GM21381 (cell line): ENCODE data around the gene GPR161.

Source experiments
- ATAC-seq: cut with Tn5 transposase; IDR thresholded peaks from one replicate; pipeline ENCODE4 v1.9.1; 2021; ENCODE audit warnings: mild to moderate bottlenecking, moderate library complexity; ENCODE audit not compliant: unreplicated experiment

GPR161 gene

GRCh38 chr1:168112673-168113305, 23.9 kb downstream of the GPR161 start:
- ATAC-seq: no peak

GRCh38 chr1:168110896-168111545, 25.7 kb downstream of the GPR161 start:
- ATAC-seq: no peak

DNA sequence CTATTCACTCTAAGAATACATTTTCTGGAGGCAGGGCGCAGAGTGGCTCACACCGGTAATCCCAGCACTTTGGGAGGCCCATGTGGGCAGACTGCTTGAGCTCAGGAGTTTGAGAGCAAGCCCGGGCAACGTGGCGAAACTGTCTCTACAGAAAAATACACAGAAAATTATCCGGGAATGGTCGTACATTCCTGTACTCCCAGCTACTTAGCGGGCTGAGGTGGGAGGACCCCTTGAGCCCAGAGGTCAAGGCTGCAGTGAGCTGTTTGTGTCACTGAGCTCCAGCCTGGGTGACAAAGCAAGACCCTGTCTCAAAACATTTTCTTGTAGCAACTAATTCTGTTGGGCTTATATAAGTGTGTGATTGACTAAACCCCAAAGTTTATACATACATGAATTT, 30.5 kb downstream of the GPR161 start:
- no peak for ATAC-seq

GRCh38 chr1:168105846-168106245, 30.9 kb downstream of the GPR161 start:
- no peak for ATAC-seq

DNA sequence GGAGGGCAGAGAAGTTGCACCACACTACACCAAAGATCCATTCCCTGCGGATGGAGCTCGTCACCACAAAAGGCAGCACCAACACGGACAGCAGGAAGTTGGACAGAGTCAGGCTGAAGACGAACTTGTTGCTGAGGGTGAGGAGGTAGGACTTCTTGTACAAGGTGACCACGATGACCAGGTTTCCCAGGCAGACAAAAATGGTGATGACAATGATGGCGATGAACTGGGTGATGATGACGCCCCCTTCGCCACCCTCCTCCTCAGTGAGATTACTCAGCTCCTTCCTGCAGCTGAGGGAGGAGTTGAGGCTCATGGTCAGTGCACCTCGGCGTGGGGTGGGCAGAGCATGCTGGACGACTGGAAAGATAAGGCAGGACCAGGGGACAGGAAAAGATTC, 32.2 kb downstream of the GPR161 start:
- ATAC-seq: no peak

- ATAC-seq: no peak
These were observed 34.2 kb downstream of the GPR161 start for GRCh38 chr1:168102487-168102886.

DNA sequence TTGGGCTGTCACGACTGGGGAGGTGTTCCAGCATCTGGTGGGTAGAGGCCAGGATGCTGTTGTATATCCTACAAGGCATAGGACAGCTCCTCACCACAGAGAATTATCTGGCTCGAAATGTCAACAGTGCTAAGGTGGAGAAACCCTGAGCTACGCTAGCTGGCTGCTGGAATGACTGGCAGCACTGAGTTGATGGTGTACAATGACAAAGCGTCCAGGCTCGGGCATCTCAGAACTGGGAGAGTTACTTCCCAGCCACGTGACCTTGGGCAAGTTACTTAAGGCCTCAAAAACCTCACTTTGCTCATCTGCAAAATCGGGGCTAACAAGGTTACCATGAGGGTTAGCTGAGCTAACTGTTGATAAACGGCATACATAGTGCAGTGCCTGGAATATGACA, 35.4 kb downstream of the GPR161 start:
- no peak for ATAC-seq

DNA sequence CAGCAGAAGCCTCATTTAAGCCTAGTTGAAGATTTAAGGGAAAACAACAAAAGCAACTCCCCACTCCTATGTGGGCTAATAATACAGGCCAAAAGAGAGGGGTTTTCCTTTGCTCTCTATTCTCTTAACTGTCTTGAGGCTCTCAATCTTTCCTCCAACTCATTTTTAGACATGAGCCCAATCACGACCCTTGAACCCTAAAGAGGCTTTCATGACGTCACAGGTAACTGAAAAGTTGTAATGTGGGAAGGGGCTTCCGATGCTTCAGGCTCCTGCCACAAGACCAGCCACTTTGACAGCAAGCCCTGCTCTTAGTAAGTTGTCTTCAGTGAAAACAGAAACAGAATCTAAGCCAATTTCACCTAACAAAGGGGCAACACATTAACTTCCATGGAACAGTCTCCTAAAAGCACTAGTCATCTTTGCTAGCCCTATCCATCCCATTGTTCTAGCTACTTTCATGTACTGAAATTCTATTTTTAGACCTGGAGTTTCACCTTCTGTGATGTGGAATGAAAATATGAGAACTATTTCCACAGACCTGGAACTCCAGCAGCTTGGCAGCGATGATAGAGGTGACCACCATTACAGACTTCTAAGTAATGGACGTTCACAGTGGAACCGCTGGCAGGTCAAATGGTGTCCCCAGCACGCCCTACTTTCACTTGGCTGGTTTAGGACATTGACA, 36.3 kb downstream of the GPR161 start:
- ATAC-seq: no peak

- no peak for ATAC-seq
These were observed 37.4 kb downstream of the GPR161 start for GRCh38 chr1:168099337-168099801.

DNA sequence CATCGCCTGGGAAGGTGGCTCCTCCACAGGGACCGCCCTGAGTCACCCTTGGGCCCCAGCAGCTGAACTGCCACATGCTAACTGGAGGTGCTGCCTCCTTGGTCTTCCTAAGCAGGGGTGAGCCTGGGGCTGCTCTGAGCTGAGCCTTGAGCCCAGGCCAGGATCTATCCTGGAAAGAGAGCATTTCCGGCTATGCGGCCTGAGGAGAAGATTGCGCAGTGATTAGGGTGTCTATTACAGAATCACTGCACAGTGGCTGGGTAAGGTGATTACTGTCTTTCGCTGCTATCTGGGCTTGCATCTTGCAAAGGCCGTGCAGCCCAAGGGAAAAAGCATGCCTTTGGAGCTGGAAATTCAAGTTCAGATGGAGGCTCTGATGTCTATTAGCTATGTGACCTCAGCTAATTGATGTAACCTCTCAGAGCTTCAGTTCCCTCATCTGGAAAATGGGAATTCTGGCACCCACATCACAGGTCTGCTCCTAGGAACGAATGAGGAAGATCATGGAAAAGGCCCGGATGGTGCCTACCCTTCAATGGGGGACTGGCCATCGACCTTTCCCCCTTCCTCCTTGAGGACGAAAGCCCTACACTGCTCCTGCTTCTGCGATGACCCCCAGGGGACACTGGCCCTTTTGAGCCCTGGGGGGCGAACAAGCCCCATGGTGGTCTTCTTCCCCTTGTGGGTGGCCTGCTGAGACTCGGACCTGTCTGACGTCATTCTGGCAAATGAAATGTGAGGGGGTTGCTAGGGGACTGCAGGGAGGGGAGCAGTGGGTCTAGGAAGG, 38.0 kb downstream of the GPR161 start:
- no peak for ATAC-seq

DNA sequence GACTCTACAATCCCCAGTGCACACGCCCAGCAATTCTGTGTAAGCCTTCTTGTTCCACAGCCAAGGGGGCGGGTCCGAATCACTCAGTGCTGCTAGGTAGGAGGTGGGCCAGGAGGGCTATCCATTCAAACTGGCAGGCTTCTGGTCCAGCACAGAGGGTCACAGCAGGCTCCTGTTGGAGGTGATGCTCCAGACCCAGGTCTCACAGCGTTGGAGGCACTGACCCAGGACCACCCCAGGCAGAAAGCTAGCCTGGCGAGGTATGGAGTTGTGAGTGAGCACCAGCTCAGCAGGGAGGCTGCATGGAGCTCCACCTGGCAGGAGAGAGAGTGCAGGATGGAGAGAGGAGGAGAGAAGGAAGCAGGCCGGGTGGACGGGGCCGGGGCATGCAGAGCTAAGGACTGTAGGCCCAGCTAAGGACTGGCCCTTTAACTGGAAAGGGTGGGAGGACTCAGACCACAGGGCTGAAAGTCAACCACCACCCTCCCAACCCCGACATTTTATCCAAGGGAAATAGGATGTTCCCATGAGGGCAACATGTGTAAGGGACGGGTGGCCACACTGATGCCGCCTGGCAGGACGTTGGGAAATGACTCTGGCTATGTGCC, 38.7 kb downstream of the GPR161 start:
- ATAC-seq: no peak

- no peak for ATAC-seq
These were observed 40.2 kb downstream of the GPR161 start for GRCh38 chr1:168096296-168097165.

GRCh38 chr1:168095476-168095875, 41.3 kb downstream of the GPR161 start:
- no peak for ATAC-seq

DNA sequence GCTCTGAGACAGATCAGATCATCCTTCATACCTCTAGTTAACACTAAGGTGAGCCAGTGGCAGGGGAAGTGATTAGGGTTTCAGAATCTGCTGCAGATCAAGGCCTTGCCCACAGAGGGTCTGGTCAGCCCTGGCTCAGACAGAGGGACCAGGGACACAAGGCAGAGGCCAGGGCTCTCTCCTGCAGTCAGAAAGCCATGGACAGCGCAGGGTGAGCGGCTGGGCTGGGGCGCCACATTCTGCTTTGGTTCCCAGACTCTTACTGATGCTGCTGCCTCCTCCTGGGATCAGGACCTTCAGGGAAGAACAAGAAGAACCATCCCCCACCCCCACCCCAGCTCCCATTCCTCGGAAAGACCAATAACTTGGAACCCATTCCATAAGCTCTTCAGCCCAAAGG, 43.1 kb downstream of the GPR161 start:
- ATAC-seq: no peak

DNA sequence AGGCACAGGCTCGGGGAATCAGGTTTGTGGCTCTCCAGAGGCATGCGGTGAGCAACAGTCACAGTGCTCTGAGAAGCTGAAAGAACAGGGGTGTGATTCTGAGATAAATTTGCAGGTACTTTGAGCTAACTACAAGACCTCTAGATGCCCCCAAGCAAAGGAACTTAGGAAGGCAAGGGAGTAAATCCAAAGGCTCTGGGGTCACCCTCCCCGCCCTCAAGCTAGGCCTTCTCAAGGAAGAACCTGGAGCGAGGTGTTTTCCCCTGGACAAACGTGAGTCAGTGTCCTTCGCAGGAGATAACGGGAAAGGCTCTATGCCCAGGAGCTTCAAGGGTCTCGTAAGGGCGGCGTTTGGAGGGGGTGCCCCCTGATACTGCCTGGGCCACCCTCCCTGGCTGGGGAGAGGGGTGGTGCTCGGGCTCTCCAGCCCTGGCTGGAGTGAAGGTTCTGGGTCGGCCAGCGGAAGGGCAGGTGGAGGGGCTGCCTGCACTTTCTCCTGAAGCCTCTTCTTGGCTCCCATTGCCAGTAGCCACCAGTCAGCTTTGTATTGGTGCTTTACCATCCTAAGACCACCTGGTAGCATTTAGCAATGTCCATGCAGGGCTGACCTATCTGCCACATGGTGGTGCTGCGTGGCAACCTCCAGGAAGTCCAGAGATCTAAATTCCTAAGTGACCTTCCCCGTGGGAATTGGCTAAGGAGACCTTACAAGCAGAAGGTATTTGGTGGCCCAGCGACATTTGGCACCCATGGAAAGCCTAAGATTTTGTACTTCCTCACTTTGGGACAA, 44.0 kb downstream of the GPR161 start:
- ATAC-seq: no peak

GRCh38 chr1:168091720-168092550, 44.8 kb downstream of the GPR161 start:
- no peak for ATAC-seq

- no peak for ATAC-seq
These were observed 45.7 kb downstream of the GPR161 start for GRCh38 chr1:168091063-168091462.

- no peak for ATAC-seq
These were observed 46.3 kb downstream of the GPR161 start for GRCh38 chr1:168090395-168090794.
